Aorta (tissue), 5 donors: ENCODE results near the gene AGBL1. TPM values are rescaled to one million over a fixed set of nuclear protein-coding genes. Genes with fewer than 3 reads are reported as not detected.

ENCODE experiments used
- ATAC-seq: fragments of 200-7000 bp; cut with Tn5 transposase; one replicate; pipeline ENCODE4 v1.9.1; 2022; ENCODE audit warnings: moderate library complexity; ENCODE audit not compliant: low FRiP score
- DNase-seq, 2 donors: peaks; one replicate each; pipeline ENCODE4 v3.0.0-alpha.2; 2020
- H3K27ac ChIP-seq, 2 donors: one replicate each; pipeline ENCODE4 v1.5.1; 2013; ENCODE audit warnings: low read length in 2 of 2, mild to moderate bottlenecking in 2 of 2, moderate library complexity in 2 of 2, control low read depth in 1 of 2, inconsistent platforms in 1 of 2, low read depth in 1 of 2
- H3K27me3 ChIP-seq, 2 donors: one replicate each; pipeline ENCODE4 v1.6.1; 2013; ENCODE audit warnings: control low read depth in 1 of 2, low read length in 1 of 2, mild to moderate bottlenecking in 1 of 2, moderate library complexity in 1 of 2; ENCODE audit not compliant: insufficient read depth in 2 of 2, control insufficient read depth in 1 of 2
- H3K36me3 ChIP-seq, 2 donors: one replicate each; pipeline ENCODE4 v1.6.1; 2013; ENCODE audit warnings: control low read depth in 1 of 2, low read length in 1 of 2, mild to moderate bottlenecking in 1 of 2; ENCODE audit not compliant: insufficient read depth in 2 of 2, control insufficient read depth in 1 of 2
- H3K4me1 ChIP-seq, 2 donors: one replicate each; pipeline ENCODE4 v1.6.1; 2013; ENCODE audit warnings: low read length in 2 of 2, control low read depth in 1 of 2, mild to moderate bottlenecking in 1 of 2, moderate library complexity in 1 of 2; ENCODE audit not compliant: insufficient read depth in 2 of 2, control insufficient read depth in 1 of 2
- H3K4me3 ChIP-seq, 2 donors: one replicate each; pipeline ENCODE4 v1.5.1; 2013; ENCODE audit warnings: low read length in 2 of 2, control low read depth in 1 of 2, mild to moderate bottlenecking in 1 of 2
- H3K9me3 ChIP-seq: one replicate; pipeline ENCODE4 v1.6.1; 2013; ENCODE audit warnings: mild to moderate bottlenecking, low read length; ENCODE audit not compliant: control insufficient read depth
- WGBS, 2 donors: extraction: QIAGEN DNeasy Blood & Tissue Kit; methylation state at CpG; one replicate each; pipeline ENCODE4 v1.1.7; 2013; 5-methylcytosine and 5-hydroxymethylcytosine counted together
- intact Hi-C, 2 donors: fragments of 100-400 bp; cut with DNase I; formaldehyde crosslinking; loops; one replicate each; pipeline versions ENCODE4 v1.14.2 to v1.15.0; 2022
- polyA plus RNA-seq, 2 donors: library from polyadenylated mRNA; stranded (reverse); fragments of 200-250 nt; gene quantifications; one replicate each; pipeline ENCODE4 v1.2.3, GENCODE V29; 2013
- total RNA-seq, 2 donors: library from RNA; stranded (reverse); fragmentation: NEBNext Ultra II Directional; extraction: Animal tissue kit (Norgen Biotek cat#: 25700); gene quantifications; one replicate each; pipeline ENCODE4 v1.2.1, GENCODE V29; 2021
- donor health status: healthy with polysubstance abuse.
- donor health status: Bipolar disorder and iron deficiency.
- donor health status: DM: no; HTN: no; CAD: no.
- donor health status: DM: no; HTN: no; CAD: no.
- donor health status: DM: yes; HTN: yes; CAD: no.

The AGBL1 gene
- total and polyA plus RNA-seq, 4 donors, result 0.21 TPM; not detected in 3

DNA sequence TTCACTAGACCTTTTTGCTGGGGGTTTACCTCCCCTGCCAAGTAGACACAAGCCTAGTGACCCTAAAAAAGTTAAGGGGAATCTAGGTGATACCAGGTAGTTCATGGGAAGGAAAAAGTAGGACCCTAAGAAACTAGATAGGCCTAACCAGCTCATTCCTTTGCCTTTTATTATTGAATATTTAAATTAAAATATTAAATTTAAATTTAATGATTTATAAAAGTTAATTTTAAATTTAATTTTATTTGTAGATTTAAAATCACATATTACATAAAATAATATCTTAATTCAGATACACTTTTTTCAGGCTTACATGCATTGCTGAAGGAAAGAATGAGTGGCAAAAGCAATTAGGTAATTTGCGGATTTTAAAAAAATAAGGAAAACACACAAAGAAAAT is 584.9 kb downstream of the AGBL1 start:
- Histone ChIP-seq H3K4me1 (no peaks in the 10 kb centered on the region), H3K9me3 (no peaks in the 10 kb centered on the region), H3K27ac (no peak overlapping the region), H3K36me3 (no peaks in the 10 kb centered on the region), H3K27me3 (no peaks in the 10 kb centered on the region), H3K4me3 (no peak overlapping the region)
- intact Hi-C loops, result no loop called here
- 90 to 100% methylated on average over 1 of the region's 1 CpG for WGBS, 2 donors
- DNase-seq, result no peak
- ATAC-seq, result no peak

DNA sequence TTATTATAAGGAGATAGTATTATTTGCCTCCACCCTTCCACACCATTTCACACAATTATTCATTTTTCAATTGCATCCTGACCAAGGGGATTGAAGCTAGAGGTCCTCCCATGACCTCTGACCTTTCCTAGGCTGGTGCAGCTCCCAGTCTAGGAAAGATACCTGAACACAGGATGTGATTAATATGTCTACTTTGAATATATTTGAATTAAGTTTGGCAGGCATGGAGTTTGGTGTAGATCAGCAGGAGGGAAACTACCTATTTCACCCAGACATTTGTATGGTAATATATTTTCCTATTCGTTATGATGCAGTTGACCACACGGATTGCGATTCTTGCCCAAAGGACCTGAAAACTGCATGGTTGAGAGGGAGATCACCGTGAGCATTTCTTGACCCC is 596.3 kb downstream of the AGBL1 start:
- WGBS, 2 donors, result 90% methylated on average over 4 of the region's 4 CpGs
- H3K4me1 ChIP-seq, result no peaks in the 10 kb centered on the region
- no peak overlapping the region for H3K4me3 ChIP-seq
- no peaks in the 10 kb centered on the region for H3K9me3 ChIP-seq
- H3K27me3 ChIP-seq, result no peaks in the 10 kb centered on the region
- intact Hi-C loops, result no loop called here
- ATAC-seq (no peak), DNase-seq (no peak)
- no peak overlapping the region for H3K27ac ChIP-seq
- H3K36me3 ChIP-seq, result no peaks in the 10 kb centered on the region

DNA sequence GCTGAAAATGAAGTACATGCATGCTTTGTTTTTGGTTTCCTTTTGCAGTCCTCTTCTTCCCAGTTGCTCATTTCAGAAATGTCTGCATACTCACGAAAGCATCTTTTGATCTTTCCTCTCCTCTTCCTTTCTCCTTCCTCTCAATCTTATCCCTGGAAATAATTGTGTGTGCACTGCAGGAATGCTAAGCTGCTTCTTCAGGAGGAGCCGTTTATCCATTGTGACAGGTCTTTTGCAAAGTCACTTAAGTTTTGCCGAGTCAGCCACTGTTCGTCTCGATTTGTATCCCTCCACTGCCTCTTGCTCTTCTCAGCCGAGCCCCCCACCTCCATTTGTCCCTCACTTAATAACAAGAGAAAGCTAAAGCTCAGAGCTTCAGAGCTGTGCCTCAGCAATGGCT is 597.6 kb downstream of the AGBL1 start:
- intact Hi-C loops, result no loop called here
- no peak overlapping the region for H3K4me3 ChIP-seq
- 7 to 20% methylated on average over 6 of the region's 6 CpGs for WGBS, 2 donors
- no peak for ATAC-seq
- no peaks in the 10 kb centered on the region for H3K4me1 ChIP-seq
- H3K27ac ChIP-seq, result no peak overlapping the region
- no peaks in the 10 kb centered on the region for H3K36me3 ChIP-seq
- DNase-seq, result no peak
- no peaks in the 10 kb centered on the region for H3K9me3 ChIP-seq
- no peaks in the 10 kb centered on the region for H3K27me3 ChIP-seq

DNA sequence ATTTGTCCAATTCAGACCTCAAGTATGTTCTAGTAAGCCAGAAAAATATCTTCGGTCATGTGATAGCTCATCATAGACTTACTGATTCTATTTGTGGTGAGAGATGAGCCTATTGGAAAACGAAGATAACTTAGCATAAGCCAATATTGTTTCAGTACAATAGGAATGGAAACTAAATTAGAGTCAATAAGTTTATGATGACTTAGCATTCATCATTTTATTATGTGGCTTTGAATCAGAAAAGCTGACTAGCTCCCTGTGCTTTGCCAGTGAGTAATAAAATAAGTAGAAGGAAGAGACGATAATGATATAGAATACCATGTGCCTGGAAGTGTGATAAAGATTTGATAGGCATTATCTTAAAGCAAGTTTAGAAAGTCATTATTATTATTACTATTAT is 605.6 kb downstream of the AGBL1 start:
- 78 to 79% methylated on average over 3 of the region's 3 CpGs for WGBS, 2 donors
- peaks cover 2% of the 10 kb centered on the region for H3K9me3 ChIP-seq
- no peak overlapping the region for H3K27ac ChIP-seq
- intact Hi-C loops, result no loop called here
- DNase-seq (no peak), ATAC-seq (no peak)
- no peaks in the 10 kb centered on the region for H3K27me3 ChIP-seq
- no peak overlapping the region for H3K4me3 ChIP-seq
- H3K36me3 ChIP-seq, result no peaks in the 10 kb centered on the region
- no peaks in the 10 kb centered on the region for H3K4me1 ChIP-seq

DNA sequence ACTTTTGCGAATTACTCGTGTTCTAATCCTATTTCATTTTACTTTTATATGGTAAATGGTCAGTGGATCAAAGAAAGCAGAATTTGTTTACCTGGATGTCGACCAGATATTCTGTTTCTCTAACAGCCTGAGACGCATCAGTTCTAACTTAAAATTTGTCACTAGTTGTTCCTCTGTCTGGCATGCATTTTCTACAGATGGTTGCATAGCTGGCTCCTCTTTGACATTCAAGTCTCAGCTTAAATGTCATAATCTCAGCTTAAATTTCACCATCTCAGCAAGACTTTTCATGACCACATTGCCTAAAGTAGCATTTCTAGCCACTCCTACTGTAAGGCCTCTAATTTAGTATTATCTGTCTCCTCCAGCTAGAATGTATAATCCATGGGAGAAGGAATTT is 609.3 kb downstream of the AGBL1 start:
- WGBS, 2 donors, result 75% methylated on average over 4 of the region's 4 CpGs
- DNase-seq (no peak), ATAC-seq (no peak)
- Histone ChIP-seq H3K36me3 (no peaks in the 10 kb centered on the region), H3K27ac (no peak overlapping the region), H3K9me3 (peaks cover 2% of the 10 kb centered on the region), H3K4me3 (no peak overlapping the region), H3K27me3 (no peaks in the 10 kb centered on the region), H3K4me1 (no peaks in the 10 kb centered on the region)
- intact Hi-C loops, result no loop called here

DNA sequence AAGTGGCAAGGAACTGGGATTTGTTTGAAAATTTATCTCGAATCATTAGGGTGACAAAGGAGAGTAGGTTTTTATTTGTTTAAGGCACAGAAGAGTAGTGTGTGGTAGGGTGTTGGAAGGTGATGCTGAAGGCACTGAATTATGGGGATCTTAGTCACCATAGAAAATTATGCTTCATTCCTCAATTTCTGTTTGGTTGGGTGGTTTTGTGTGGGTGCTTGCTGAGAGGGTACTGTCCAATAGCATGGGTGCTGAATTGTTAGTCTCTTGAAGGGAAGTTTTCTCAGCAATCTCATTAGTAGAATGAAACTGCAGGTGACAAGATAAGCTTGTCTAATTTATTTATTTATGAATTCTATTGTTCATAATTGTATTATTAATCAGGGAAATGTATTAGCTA is 610.9 kb downstream of the AGBL1 start:
- peaks cover 2% of the 10 kb centered on the region for H3K9me3 ChIP-seq
- H3K4me3 ChIP-seq, result no peak overlapping the region
- DNase-seq (no peak), ATAC-seq (no peak)
- no peaks in the 10 kb centered on the region for H3K27me3 ChIP-seq
- no peak overlapping the region for H3K27ac ChIP-seq
- WGBS, 2 donors, result 84 to 86% methylated on average over 1 of the region's 1 CpG
- no peaks in the 10 kb centered on the region for H3K36me3 ChIP-seq
- intact Hi-C loops, result no loop called here
- H3K4me1 ChIP-seq, result no peaks in the 10 kb centered on the region

DNA sequence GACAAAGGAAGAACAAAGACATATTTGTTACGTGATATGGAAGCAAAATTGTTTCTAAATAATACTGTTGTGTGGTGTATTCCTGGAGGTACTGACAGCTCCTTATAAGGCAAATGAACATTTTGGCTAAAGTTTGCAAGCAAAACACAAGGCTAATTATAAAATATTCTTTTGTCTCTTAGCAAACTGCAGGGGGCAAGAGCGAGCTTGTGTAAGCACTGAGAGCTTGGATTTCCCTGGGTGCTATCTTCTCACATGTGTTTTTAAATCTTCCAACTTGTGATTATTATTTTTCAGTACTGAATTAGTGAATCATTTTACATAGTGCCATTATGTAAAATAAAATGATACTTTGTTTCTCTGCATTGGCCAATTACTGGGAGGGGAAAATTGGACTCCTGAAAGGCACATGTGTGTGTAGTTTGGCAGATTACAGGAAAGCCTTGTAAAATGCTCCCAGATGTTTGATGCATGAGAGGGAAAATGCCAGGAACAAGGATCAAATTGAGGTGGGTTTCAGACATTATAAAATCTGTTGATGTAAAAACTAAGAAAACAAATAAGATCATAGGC is 611.5 kb downstream of the AGBL1 start:
- no peak for ATAC-seq
- Histone ChIP-seq H3K27me3 (no peaks in the 10 kb centered on the region), H3K9me3 (peaks cover 2% of the 10 kb centered on the region), H3K27ac (no peak overlapping the region), H3K4me1 (no peaks in the 10 kb centered on the region), H3K4me3 (no peak overlapping the region), H3K36me3 (no peaks in the 10 kb centered on the region)
- DNase-seq, result no peak
- intact Hi-C loops, result no loop called here
- WGBS, 2 donors, result 41 to 45% methylated on average over 2 of the region's 2 CpGs

DNA sequence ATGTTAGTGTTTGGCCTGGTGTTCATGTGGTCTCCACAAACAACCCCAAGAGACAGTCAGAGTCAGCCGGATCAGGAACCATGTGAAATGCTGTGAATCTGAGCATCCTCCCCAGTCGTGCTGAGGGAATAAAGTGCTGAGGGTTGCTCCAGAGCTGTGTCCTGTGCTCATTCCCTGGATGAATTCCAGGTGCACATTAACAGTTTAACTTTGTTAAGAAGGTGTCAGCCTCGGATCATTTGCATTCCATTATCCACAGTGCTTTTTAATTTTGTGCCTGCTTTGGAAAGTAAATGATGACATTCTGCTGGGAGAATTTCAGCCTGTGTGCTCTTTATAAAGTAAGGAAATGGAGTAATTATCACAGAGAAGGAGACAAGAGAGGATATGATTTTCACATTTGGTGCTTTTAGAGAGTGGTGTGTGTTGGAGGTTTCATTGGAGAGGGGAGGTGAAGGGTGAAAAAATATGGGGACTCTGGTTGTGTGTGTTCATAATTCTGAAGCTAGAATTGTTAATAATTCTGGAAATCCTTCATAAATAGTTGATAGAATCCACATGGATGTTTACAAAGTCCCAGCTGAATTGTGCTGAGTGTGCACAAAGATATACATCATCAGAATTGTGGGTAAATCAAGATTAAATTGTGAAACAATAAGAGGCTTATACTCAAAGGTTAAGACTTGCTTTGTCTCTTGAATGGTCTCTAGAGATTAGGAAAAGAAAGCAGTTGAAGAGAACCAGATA is 621.4 kb downstream of the AGBL1 start:
- peaks cover 0 to 1% of the 10 kb centered on the region in 2 donors for H3K27me3 ChIP-seq
- no peak for ATAC-seq
- WGBS, 2 donors, result 49 to 56% methylated on average over 3 of the region's 3 CpGs
- H3K27ac ChIP-seq, result no peak overlapping the region
- no peaks in the 10 kb centered on the region for H3K9me3 ChIP-seq
- H3K4me3 ChIP-seq, result no peak overlapping the region
- H3K4me1 ChIP-seq, result no peaks in the 10 kb centered on the region
- DNase-seq, result no peak
- intact Hi-C loops, result no loop called here
- no peaks in the 10 kb centered on the region for H3K36me3 ChIP-seq

DNA sequence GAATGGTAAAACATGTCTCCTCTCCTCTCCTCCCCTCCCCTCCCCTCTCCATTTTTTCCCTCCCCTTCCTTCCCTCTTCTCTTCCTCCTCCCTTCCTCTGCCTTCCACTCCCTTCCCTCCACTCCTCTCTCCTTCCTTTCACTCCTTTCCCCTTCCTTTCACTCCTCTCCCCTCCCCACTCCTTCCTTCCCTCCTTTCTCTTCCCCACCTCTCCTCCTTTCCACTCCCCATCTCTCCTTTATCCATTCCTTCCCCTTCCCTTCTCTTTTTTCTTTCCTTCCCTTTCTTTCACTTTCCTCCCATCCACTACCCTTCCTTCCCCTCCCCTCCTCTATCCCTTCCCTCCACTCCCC is 621.9 kb downstream of the AGBL1 start:
- no peak for ATAC-seq
- H3K36me3 ChIP-seq, result no peaks in the 10 kb centered on the region
- intact Hi-C loops, result no loop called here
- no peaks in the 10 kb centered on the region for H3K4me1 ChIP-seq
- peaks cover 0 to 1% of the 10 kb centered on the region in 2 donors for H3K27me3 ChIP-seq
- DNase-seq, result no peak
- no peak overlapping the region for H3K4me3 ChIP-seq
- no peak overlapping the region for H3K27ac ChIP-seq
- no peaks in the 10 kb centered on the region for H3K9me3 ChIP-seq
